ENCODE results near the gene ADAMTS10.
"Not testable (repeated sequence)": the region's sequence is repeated elsewhere in the genome, so short reads cannot be mapped to it uniquely, and the experiment has no call there.

Gene ADAMTS10

DNA sequence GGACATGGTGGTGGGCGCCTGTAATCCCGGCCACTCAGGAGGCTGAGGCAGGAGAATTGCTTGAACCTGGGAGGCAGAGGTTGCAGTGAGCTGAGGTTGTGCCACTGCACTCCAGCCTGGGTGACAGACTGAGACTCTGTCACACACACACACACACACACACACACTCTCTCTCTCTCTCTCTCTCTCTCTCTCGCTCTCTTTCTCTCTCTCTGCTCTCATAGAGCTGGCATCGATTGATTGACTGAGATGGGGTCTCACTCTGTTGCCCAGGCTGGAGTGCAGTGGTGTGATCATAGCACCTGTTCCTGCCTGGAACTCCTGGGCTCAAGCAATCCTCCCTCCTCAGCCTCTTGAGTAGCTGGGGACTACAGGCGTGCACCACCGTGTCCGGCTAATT lies 56.8 kb downstream of the ADAMTS10 start:
- DNase-seq: not testable (repeated sequence)

GRCh38 chr19:8552810-8553209 lies 57.7 kb downstream of the ADAMTS10 start:
- DNase-seq: no peak

DNA sequence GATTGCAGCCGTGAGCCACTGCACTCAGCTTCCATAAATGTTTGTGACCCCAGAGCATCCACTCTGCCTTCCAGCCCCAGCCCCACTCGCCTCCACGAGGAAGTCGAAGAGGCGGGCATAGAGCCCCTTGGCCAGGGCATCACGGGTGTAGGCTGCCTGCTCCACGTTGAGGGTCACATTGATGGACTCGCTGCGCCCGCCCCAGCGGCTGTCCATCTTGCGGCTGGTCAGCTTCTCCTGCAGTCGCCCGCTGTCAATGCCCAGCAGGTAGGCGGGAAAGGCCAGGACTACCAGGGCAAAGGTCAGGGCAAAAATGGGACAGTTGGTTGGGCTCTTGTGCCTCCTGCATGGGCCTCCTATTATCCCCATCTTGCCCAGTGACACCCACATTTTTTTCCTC lies 60.4 kb downstream of the ADAMTS10 start:
- no peak for DNase-seq

- DNase-seq: no peak
Measured at GRCh38 chr19:8545743-8546142, 64.8 kb downstream of the ADAMTS10 start.

DNA sequence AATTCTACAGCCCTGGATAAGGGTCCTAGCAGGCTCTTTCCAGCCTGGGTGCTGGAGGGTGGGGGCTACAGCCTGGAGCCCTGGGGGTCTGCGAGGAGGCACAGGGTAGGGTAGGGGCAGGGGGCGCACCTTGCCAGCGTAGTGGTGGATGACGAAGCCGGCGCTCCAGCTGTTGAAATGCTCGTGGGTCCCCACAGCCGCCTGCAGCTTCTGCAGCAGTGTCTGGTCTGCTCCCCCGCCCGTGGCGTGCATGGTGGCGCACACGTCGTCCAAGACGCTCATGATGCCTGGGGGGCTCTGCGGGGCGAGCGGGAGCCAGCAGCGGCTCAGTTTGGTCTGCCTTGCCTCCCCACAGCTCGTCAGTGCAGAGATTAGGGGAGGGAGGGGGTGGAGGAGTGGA lies 66.3 kb downstream of the ADAMTS10 start:
- no peak for DNase-seq

- DNase-seq: no peak
Measured at GRCh38 chr19:8539621-8540149, 70.8 kb downstream of the ADAMTS10 start.

- DNase-seq: no peak
Measured at GRCh38 chr19:8537099-8537498, 73.4 kb downstream of the ADAMTS10 start.

- no peak for DNase-seq
Measured at GRCh38 chr19:8536282-8536681, 74.2 kb downstream of the ADAMTS10 start.

- DNase-seq: no peak
Measured at GRCh38 chr19:8532225-8532624, 78.3 kb downstream of the ADAMTS10 start.

- no peak for DNase-seq
Measured at GRCh38 chr19:8531470-8531869, 79.0 kb downstream of the ADAMTS10 start.
